ENCODE measurements around the gene GIPR. TPM values are rescaled to one million over a fixed set of nuclear protein-coding genes. Genes with fewer than 3 reads are reported as not detected.
"Not testable (repeated sequence)": the region's sequence is repeated elsewhere in the genome, so short reads cannot be mapped to it uniquely, and the experiment has no call there.

The GIPR gene
- under 1 TPM in 1 of 4 donors, not detected in 3; 0.98 TPM for total RNA-seq

GRCh38 chr19:45667620-45668341, at the start of gene GIPR:
Gene GIPR, plus strand, starts transcription at chr19:45668221. Its CDS starts 1,300 bp downstream, at chr19:45669521.
- Histone ChIP-seq H3K27ac (no peak within 1 kb of the TSS), H3K36me3 (no peaks in the 10 kb centered on the region), H3K27me3 (peaks cover 29 to 40% of the 10 kb centered on the region in 2 donors), H3K4me3 (no peak within 1 kb of the TSS), H3K9me3 (no peaks in the 10 kb centered on the region), H3K4me1 (peaks cover 0 to 15% of the 10 kb centered on the region in 2 donors)
- DNase-seq = no peak
- intact Hi-C loops (cut with DNase I; ENCODE audit: low total_unique reads) = no loop called here
- TF ChIP-seq CTCF (IDR thresholded peaks at IDR 0.05) (no peak), POLR2A (IDR thresholded peaks at IDR 0.05) (no peak)

GRCh38 chr19:45621389-45621788, 46.6 kb upstream of the GIPR start:
- intact Hi-C loops (cut with DNase I; ENCODE audit: low total_unique reads) = no loop called here
- Histone ChIP-seq H3K4me1 (no peaks in the 10 kb centered on the region), H3K4me3 (no peak overlapping the region), H3K9me3 (no peaks in the 10 kb centered on the region), H3K27ac (no peak overlapping the region), H3K27me3 (no peaks in the 10 kb centered on the region), H3K36me3 (no peaks in the 10 kb centered on the region)
- no peak for DNase-seq
- TF ChIP-seq CTCF (IDR thresholded peaks at IDR 0.05) = no peak
- no peak for TF ChIP-seq POLR2A (IDR thresholded peaks at IDR 0.05)

- H3K9me3 ChIP-seq = no peaks in the 10 kb centered on the region
- H3K27ac ChIP-seq = no peak overlapping the region
- TF ChIP-seq CTCF (IDR thresholded peaks at IDR 0.05) (no peak), POLR2A (IDR thresholded peaks at IDR 0.05) (no peak)
- no peaks in the 10 kb centered on the region for H3K36me3 ChIP-seq
- no peak for DNase-seq
- H3K27me3 ChIP-seq = no peaks in the 10 kb centered on the region
- H3K4me1 ChIP-seq = no peaks in the 10 kb centered on the region
- no peak overlapping the region for H3K4me3 ChIP-seq
- intact Hi-C loops (cut with DNase I; ENCODE audit: low total_unique reads) = no loop called here
Measured at GRCh38 chr19:45621976-45622503, 46.0 kb upstream of the GIPR start.

- Histone ChIP-seq H3K27ac (no peak overlapping the region), H3K9me3 (no peaks in the 10 kb centered on the region), H3K4me1 (no peaks in the 10 kb centered on the region), H3K4me3 (no peak overlapping the region), H3K27me3 (no peaks in the 10 kb centered on the region), H3K36me3 (no peaks in the 10 kb centered on the region)
- TF ChIP-seq POLR2A (IDR thresholded peaks at IDR 0.05) = no peak
- TF ChIP-seq CTCF (IDR thresholded peaks at IDR 0.05) = no peak
- intact Hi-C loops (cut with DNase I; ENCODE audit: low total_unique reads) = no loop called here
- DNase-seq = no peak
Measured at GRCh38 chr19:45623984-45624383, 44.0 kb upstream of the GIPR start.

GRCh38 chr19:45628219-45628618, 39.8 kb upstream of the GIPR start:
- H3K27ac ChIP-seq; DNase-seq; intact Hi-C loops (cut with DNase I; ENCODE audit: low total_unique reads); H3K4me1 ChIP-seq; H3K9me3 ChIP-seq; H3K36me3 ChIP-seq; H3K4me3 ChIP-seq; H3K27me3 ChIP-seq: not testable (repeated sequence)
